Measurements from ENCODE around the gene SRBD1.
"Not testable (repeated sequence)": the region's sequence is repeated elsewhere in the genome, so short reads cannot be mapped to it uniquely, and the experiment has no call there.

The SRBD1 gene

GRCh38 chr2:45435316-45435715 lies 175.8 kb downstream of the SRBD1 start:
- no peak for DNase-seq

DNA sequence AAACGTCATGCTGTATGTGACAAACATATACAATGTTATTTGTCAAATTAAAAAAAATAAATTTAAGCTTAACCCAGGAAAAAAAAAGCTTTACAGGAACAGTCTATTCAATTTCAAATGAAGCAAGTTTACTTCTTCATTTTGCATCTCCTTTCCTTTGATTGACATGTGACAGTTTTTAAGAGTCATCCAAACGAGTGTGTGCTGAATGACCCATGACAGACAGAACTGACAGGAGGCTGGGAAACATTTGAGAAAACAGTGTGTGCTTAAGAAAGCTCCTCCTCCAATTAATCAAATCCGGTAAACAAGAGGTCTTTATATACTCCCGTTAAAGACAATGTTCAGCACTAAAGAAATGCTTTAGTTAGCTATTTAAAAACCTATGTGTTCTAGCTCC lies 177.7 kb downstream of the SRBD1 start:
- DNase-seq: no peak

DNA sequence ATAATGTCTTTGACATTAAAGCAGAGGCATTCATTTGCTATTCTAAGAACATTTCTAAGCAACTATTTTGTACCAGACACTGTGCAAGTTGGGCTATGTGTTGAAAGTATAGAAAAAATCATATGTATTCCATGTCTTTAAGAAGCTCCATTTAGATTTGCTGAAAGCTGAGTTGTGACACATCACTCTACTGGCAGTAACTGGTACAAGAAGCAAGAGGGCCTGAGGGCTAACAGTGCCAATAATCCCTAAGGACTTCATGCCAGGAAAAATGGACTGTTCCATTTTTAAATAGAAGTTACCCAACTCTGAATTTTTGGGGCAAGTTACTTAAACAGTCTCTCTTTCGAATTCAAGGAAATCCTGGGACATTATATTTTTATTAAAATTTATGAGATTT lies 178.7 kb downstream of the SRBD1 start:
- DNase-seq: no peak

GRCh38 chr2:45426025-45426424 lies 185.0 kb downstream of the SRBD1 start:
- DNase-seq: not testable (repeated sequence)

DNA sequence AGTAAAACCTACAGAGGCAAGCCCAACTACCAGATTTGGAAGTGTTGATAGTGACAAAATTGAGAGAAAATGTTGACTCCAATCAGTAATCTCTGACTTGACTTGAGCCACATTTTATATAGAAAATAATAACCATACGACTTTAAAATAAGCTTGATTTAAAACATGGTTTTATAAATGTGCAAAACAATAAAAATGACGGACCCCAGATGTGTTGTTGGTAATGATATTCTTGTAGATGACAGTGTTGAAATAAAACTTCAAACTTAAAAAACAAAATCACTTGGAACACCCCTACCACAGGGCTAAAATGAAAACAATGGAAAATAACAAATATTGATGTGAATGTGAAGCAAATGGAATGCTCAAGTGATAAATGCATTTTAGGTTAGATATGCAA lies 188.1 kb downstream of the SRBD1 start:
- DNase-seq: no peak

DNA sequence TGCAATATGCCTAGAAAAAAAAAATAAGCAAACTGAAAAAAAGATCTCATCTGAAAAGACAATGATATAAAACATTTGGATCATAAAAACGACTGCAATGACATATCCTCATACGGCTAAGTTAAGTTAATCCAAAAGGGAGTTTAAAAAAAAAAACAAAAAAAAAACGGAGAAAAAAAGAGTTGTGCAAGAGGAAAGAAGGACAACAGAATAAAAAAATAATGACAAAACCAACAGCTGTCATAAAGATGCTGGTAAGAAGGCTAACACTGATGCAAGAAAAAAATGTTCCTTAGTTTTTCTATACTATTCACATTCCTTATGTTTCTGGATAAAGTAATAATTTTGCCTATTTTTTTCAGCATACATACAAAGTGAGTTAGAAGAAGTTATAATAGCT lies 192.5 kb downstream of the SRBD1 start:
- no peak for DNase-seq

- DNase-seq: no peak
Observed at GRCh38 chr2:45415534-45416123, 195.4 kb downstream of the SRBD1 start.

- no peak for DNase-seq
Observed at GRCh38 chr2:45412754-45413379, 198.2 kb downstream of the SRBD1 start.

- no peak for DNase-seq
Observed at GRCh38 chr2:45409677-45410076, 201.4 kb downstream of the SRBD1 start.

DNA sequence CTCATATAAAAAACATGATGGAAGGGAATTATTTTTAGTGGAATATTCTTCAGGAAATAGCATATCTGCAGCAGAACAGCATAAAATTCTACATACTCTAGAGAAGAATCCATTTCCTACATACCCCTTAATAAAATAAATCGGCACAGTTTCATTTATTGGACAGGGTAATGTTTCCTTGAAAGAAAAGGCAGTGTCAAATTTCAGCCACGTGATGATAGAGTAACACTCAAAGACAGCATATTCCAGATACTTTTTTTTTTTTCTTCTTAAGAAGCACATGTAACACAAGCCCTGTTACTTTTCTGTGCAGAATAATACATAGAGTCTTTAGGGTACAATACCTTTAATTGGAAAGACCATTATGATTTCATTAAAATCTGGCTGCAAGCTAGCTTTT lies 204.4 kb downstream of the SRBD1 start:
- DNase-seq: no peak

- DNase-seq: no peak
Observed at GRCh38 chr2:45404807-45405297, 206.2 kb downstream of the SRBD1 start.

DNA sequence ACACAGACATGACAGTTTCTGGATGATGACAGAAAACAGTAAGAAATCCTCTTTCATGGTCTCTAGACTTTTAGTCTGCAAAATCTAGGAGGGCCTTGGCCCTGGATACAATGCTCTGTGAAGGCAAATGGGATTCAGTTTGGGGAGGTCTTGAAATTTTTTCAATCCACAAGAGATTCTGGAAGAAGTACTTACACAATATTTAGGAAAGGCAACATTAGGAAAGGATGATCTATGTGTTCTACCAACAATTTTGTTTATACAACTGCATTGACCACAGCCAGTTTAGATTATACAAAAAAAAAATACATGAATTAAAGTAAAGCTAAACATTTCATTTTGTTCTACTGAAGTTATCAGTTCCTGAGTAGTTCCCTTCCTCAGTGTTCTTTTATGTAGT lies 208.0 kb downstream of the SRBD1 start:
- no peak for DNase-seq

GRCh38 chr2:45401431-45401922 lies 209.6 kb downstream of the SRBD1 start:
- DNase-seq: no peak

GRCh38 chr2:45399040-45399784 lies 211.9 kb downstream of the SRBD1 start:
- no peak for DNase-seq

GRCh38 chr2:45397292-45397691 lies 213.8 kb downstream of the SRBD1 start:
- DNase-seq: no peak

DNA sequence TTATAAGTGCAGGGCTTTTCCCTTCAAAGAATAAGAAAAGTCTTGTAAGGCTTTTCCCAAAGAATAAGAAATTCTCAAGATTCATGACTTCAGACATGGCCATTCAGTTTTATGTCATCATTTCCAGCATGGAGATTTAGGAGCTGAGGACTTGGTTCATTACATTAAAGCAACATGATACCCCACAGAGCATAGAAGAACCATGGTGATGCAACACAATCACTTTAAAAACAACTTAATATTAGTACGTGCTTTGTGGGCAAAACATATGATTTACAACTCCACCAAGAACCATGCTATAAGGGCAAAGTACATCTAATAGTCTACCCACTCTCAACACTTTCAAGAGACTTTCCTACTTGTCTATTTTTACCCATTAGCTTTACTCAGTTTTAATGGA lies 214.4 kb downstream of the SRBD1 start:
- no peak for DNase-seq

DNA sequence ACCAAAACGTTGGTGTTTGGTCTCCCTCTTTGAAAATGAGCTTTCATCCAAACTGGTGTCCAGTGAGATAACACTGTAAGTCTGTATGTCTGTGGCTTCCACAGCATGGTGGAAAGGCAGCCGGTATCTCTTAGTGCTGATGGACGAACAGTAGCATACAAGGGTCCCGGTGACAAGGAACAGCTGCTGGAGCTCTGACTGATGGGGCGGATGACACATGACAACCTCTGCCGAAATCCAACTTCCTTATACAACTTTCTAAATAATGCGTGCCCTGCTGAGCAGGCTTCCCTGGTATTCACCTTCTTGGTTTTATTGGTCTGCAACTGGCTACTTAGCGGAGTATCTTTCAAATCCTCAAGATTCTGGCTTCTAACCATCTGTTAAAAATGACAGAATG lies 216.2 kb downstream of the SRBD1 start:
- DNase-seq: no peak

DNA sequence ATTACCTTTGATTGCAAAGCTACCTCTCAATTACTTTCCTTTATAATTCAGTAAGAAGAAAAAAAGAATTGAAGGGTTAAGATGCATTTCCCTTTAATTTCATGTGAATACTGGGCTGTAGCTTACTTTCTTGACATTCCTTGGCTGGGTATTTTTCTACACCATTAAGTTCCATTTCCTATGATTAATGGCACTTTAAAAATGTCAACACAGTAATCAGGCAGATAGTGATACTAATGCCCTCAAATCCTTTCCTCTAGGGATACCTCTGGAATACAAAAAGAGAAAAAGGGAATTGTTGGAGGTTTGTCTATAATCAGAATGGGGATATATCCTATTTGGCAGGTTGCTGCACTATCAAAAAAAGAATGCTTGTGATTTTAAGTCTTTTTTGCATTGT lies 216.9 kb downstream of the SRBD1 start:
- no peak for DNase-seq

DNA sequence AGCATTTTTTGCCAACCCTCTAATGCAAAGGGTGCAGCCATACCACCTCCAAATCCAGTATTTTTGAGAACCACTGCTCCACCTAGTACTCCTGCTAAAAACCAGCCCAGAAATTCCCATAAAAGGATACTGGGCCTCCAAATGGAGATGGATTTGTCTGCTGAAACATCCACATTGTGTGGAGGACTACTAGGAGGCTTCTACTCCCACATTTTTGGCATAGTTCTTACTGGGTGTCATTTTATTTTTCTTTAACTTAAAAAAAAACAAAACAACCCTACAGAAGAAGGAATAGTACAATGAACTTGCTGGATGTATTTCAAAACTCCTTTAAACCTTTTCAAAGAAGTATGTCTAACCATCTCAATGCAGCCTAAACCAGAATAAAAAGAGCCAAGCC lies 219.2 kb downstream of the SRBD1 start:
- DNase-seq: no peak

GRCh38 chr2:45390861-45391260 lies 220.2 kb downstream of the SRBD1 start:
- DNase-seq: no peak

GRCh38 chr2:45390441-45390840 lies 220.6 kb downstream of the SRBD1 start:
- DNase-seq: no peak

- DNase-seq: no peak
Observed at GRCh38 chr2:45388541-45389100, 222.4 kb downstream of the SRBD1 start.
